Colonic mucosa (tissue), 4 donors: Measurements from ENCODE around the gene CRADD. TPM values are rescaled to one million over a fixed set of nuclear protein-coding genes. Genes with fewer than 3 reads are reported as not detected.
"Not testable (repeated sequence)": the region's sequence is repeated elsewhere in the genome, so short reads cannot be mapped to it uniquely, and the experiment has no call there.

ENCODE experiments used
- DNase-seq: peaks from one replicate; pipeline ENCODE4 v3.0.0-alpha.2; 2020
- H3K27ac ChIP-seq: fragments of 200-600 bp; one replicate; pipeline ENCODE4 v1.8.0; 2021
- H3K27me3 ChIP-seq: fragments of 200-600 bp; one replicate; pipeline ENCODE4 v1.8.0; 2021
- H3K36me3 ChIP-seq: fragments of 200-600 bp; one replicate; pipeline ENCODE4 v1.8.0; 2021
- H3K4me1 ChIP-seq: fragments of 200-600 bp; one replicate; pipeline ENCODE4 v1.8.0; 2021; ENCODE audit warnings: mild to moderate bottlenecking
- H3K4me3 ChIP-seq: fragments of 200-600 bp; one replicate; pipeline ENCODE4 v1.8.0; 2021
- H3K9ac ChIP-seq, 2 donors: one replicate each; pipeline ENCODE4 v1.7.0; 2013; ENCODE audit warnings: control low read depth in 2 of 2, low read depth in 2 of 2, low read length in 2 of 2
- H3K9me3 ChIP-seq: fragments of 200-600 bp; one replicate; pipeline ENCODE4 v1.8.0; 2021
- CTCF ChIP-seq: fragments of 200-600 bp; IDR thresholded peaks from one replicate; pipeline ENCODE4 v1.8.0; 2022; ENCODE audit warnings: antibody characterized with exemption, mild to moderate bottlenecking
- intact Hi-C: fragments of 100-400 bp; cut with DNase I; formaldehyde crosslinking; loops from one replicate; pipeline ENCODE4 v1.14.1; 2022
- total RNA-seq, 2 donors: library from RNA; stranded (reverse); fragmentation: NEBNext Ultra II Directional in 1 of 2; extraction: Animal tissue kit (Norgen Biotek cat#: 25700) in 1 of 2; gene quantifications; one replicate each; pipeline ENCODE4 v1.2.1, GENCODE V29; 2021
- donor health status: healthy.
- donor health status: DM: no; HTN: no; CAD: no.
- donor health status: DM: no; HTN: no; CAD: no.

Gene CRADD
- total RNA-seq, 2 donors from 2014 or later = 18.2 to 23.9 TPM

GRCh38 chr12:93798279-93799151, 121.3 kb downstream of the CRADD start:
- intact Hi-C loops = no loop called here

DNA sequence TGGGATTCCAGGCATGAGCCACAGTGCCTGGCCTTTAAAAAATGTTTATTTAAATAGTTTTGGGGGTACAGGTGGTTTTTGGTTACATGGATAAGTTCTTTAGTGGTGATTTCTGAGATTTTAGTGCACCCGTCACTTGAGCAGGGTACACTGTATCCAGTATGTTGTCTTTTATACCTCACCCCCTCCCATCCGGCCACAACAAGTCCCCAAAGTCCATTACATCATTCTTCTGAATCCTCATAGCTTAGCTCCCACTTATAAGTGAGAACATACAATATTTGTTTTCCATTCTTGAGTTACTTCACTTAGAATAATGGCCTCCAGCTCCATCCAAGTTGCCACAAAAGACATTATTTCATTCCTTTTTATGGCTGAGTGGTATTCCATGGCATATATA, 124.5 kb downstream of the CRADD start:
- H3K4me1 ChIP-seq, H3K36me3 ChIP-seq, DNase-seq, H3K9ac ChIP-seq, H3K27ac ChIP-seq, H3K9me3 ChIP-seq, intact Hi-C loops, H3K4me3 ChIP-seq, H3K27me3 ChIP-seq: not testable (repeated sequence)

More at GRCh38 chr12:93798279-93799151, 121.3 kb downstream of the CRADD start:
- Histone ChIP-seq H3K36me3 (no peaks in the 10 kb centered on the region), H3K4me3 (no peak overlapping the region), H3K27ac (no peak overlapping the region), H3K9ac (no peak overlapping the region), H3K9me3 (no peaks in the 10 kb centered on the region), H3K4me1 (no peaks in the 10 kb centered on the region), H3K27me3 (no peaks in the 10 kb centered on the region)
- DNase-seq = no peak
- TF ChIP-seq CTCF = no peak

DNA sequence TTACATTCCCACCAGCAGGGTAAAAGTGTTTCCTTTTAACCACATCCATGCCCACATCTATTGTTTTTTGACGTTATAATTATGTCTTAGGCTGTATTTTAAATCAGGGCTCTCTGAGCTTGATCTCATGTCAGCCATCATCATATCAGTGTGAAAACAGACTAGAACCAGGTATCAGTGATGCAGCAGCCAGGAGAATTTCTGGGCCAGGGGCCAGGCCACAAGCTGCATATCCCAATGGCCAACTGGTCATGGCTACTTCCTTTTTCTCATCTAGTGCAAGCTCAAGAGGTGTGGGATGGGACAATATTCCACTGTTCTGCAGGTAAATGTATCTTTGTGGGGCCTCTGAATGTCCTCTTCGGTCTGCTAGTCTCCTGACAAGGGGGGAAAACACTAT, 125.1 kb downstream of the CRADD start:
- no peak for TF ChIP-seq CTCF
- H3K27me3 ChIP-seq = no peaks in the 10 kb centered on the region
- H3K27ac ChIP-seq = no peak overlapping the region
- no peak for DNase-seq
- H3K9ac ChIP-seq = no peak overlapping the region
- H3K36me3 ChIP-seq = no peaks in the 10 kb centered on the region
- H3K4me3 ChIP-seq = no peak overlapping the region
- no peaks in the 10 kb centered on the region for H3K9me3 ChIP-seq
- no peaks in the 10 kb centered on the region for H3K4me1 ChIP-seq
- intact Hi-C loops = no loop called here

DNA sequence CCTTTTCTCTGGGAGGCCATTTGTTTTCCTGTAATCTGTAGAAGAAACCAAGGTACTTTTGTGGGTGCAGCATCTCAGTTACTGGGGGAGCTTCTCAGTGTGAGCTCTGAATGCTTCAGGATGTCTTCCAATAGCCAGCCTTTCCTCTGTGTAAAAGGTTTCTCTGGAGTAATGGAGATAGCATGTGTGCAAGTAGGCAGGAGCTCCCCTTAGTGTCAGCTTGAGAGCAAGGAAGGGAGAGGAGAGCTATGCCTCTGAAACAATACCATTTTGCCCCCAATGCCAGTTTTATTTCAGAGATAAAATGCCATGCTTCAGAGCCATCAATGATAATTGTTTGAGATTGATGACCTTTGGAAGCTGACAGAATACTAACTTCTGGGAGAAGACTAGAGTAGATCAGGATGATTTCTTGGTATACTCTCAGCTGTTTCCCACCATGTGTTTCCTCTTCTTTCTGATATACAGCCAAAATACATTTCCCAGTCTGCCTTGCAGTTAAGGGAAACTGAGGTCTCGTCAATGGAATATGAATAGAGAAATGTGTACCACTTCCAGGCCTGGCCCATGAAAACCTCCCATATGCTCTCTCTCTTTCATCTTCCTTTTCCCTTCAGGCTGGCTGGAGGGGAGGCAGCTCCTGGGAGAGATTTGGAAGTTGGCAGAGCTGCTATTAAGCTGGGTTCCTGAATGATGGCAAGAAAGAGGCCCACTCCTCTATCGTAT, 125.7 kb downstream of the CRADD start:
- no peak for TF ChIP-seq CTCF
- H3K9ac ChIP-seq = no peak overlapping the region
- no peaks in the 10 kb centered on the region for H3K9me3 ChIP-seq
- no peaks in the 10 kb centered on the region for H3K27me3 ChIP-seq
- DNase-seq = no peak
- H3K36me3 ChIP-seq = no peaks in the 10 kb centered on the region
- H3K4me3 ChIP-seq = no peak overlapping the region
- peak overlapping the region; percentile 20 for H3K27ac ChIP-seq
- intact Hi-C loops = no loop called here
- no peaks in the 10 kb centered on the region for H3K4me1 ChIP-seq

- Histone ChIP-seq H3K9me3 (no peaks in the 10 kb centered on the region), H3K4me3 (no peak overlapping the region), H3K9ac (no peak overlapping the region), H3K27ac (peak overlapping the region; percentile 20), H3K36me3 (no peaks in the 10 kb centered on the region), H3K4me1 (no peaks in the 10 kb centered on the region), H3K27me3 (no peaks in the 10 kb centered on the region)
- no peak for TF ChIP-seq CTCF
- intact Hi-C loops = no loop called here
- no peak for DNase-seq
Observed at GRCh38 chr12:93803424-93803807, 126.2 kb downstream of the CRADD start.
